Natural killer cell (primary cell): ENCODE data around the gene TOMM40L. TPM values are rescaled to one million over a fixed set of nuclear protein-coding genes. Genes with fewer than 3 reads are reported as not detected.
A peak's percentile ranks its signal among the peaks of the same experiment; 100 is the strongest.

Experiments
- ATAC-seq, 3 donors: fragments of 150-1000 bp in 2 of 3; fragments of 200-7000 bp in 1 of 3; cut with Tn5 transposase; 1 replicate in 1 of 3; 2 replicates in 2 of 3; pipeline ENCODE4 v1.10.0; 2021; ENCODE audit warnings: mild to moderate bottlenecking in 2 of 3, moderate library complexity in 2 of 3
- DNase-seq, 2 donors: peaks; one replicate each; pipeline versions ENCODE4 v3.0.0 to v3.0.0-alpha.2; 2013 to 2021; ENCODE audit warnings: mixed read lengths in 1 of 2
- H3K27ac ChIP-seq: one replicate; pipeline ENCODE4 v1.5.1; 2013; ENCODE audit warnings: mild to moderate bottlenecking, low read length
- H3K27me3 ChIP-seq: one replicate; pipeline ENCODE4 v1.6.1; 2013; ENCODE audit warnings: low read length; ENCODE audit not compliant: control insufficient read depth, insufficient read depth
- H3K36me3 ChIP-seq: one replicate; pipeline ENCODE4 v1.6.1; 2013; ENCODE audit warnings: low read length; ENCODE audit not compliant: control insufficient read depth, insufficient read depth
- H3K4me1 ChIP-seq: one replicate; pipeline ENCODE4 v1.6.1; 2013; ENCODE audit warnings: low read length; ENCODE audit not compliant: control insufficient read depth, insufficient read depth
- H3K4me3 ChIP-seq: one replicate; pipeline ENCODE4 v1.5.1; 2013; ENCODE audit warnings: low read length
- H3K9me3 ChIP-seq: one replicate; pipeline ENCODE4 v1.6.1; 2013; ENCODE audit warnings: low read length; ENCODE audit not compliant: control insufficient read depth, insufficient read depth
- H3K27ac Mint-ChIP-seq, 2 donors: one replicate each; pipeline ENCODE4 v1.8.0; 2022; ENCODE audit warnings: mild to moderate bottlenecking in 2 of 2, mixed read lengths in 2 of 2, moderate library complexity in 1 of 2
- H3K27me3 Mint-ChIP-seq, 2 donors: one replicate each; pipeline ENCODE4 v1.8.0; 2022; ENCODE audit warnings: low read depth in 2 of 2, mixed read lengths in 2 of 2
- H3K36me3 Mint-ChIP-seq: one replicate; pipeline ENCODE4 v1.8.0; 2022; ENCODE audit warnings: mixed read lengths
- H3K4me1 Mint-ChIP-seq, 2 donors: one replicate each; pipeline ENCODE4 v1.8.0; 2022; ENCODE audit warnings: mixed read lengths in 2 of 2
- H3K4me3 Mint-ChIP-seq: one replicate; pipeline ENCODE4 v1.8.0; 2022; ENCODE audit warnings: mild to moderate bottlenecking, moderate library complexity, mixed read lengths
- H3K9me3 Mint-ChIP-seq, 2 donors: one replicate each; pipeline ENCODE4 v1.8.0; 2022; ENCODE audit warnings: mixed read lengths in 2 of 2
- WGBS: methylation state at CpG from one replicate; pipeline ENCODE4 v1.1.7; 2013; ENCODE audit warnings: missing lambda C conversion rate; ENCODE audit not compliant: insufficient coverage; 5-methylcytosine and 5-hydroxymethylcytosine counted together
- intact Hi-C: fragments of 100-400 bp; cut with micrococcal nuclease; formaldehyde crosslinking; loops from one replicate; pipeline ENCODE4 v1.14.2; 2022
- total RNA-seq, 4 donors: library from RNA; stranded (reverse); fragments of 120-200 nt in 1 of 4; gene quantifications; one replicate each; pipeline versions ENCODE4 v1.2.3 to v1.2.4, GENCODE V29; 2013 to 2022
- TF ChIP-seq, protein P1 (sequence below): fragments of 200-600 bp; IDR thresholded peaks from one replicate; pipeline ENCODE4 v1.8.0; 2022; ENCODE audit warnings: antibody characterized with exemption

Gene TOMM40L
- total RNA-seq, 3 donors from 2014 or later (not counting 1 experiment from before 2014, with no cell fraction given): 16.6 to 23.6 (median 22.8) TPM

DNA sequence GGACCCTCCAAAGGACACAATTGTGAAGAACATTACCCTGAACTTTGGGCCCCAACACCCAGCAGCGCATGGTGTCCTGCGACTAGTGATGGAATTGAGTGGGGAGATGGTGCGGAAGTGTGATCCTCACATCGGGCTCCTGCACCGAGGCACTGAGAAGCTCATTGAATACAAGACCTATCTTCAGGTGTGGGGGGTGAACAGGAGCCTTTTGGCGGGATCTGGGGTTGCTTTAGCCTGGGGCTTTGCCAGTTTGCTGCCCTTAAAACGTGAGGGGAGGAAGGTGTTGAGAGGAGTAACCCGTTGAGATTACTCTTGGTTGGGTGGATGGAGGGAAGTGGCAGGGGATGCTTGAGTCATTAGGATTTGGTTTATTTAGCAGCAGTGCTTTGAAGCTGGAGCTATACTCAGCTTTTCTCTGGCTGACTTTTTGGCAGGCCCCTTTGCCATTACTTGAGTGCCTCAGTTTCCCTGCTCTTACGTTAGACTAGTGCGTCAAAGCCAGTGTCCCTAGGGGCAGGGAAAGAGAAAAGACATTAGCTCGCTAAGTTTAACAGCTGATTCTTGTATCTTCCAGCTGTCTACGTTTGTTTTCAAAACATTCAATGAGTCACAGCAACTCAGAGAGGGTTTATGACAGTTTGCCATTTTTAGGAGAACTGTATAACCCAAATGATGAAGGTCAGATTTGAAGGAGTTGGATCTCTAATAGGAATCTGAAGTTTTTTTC, 19.3 kb upstream of the TOMM40L start:
- H3K9me3 ChIP-seq: no peaks in the 10 kb centered on the region
- no peak overlapping the region for H3K4me3 Mint-ChIP-seq
- H3K9me3 Mint-ChIP-seq: no peaks in the 10 kb centered on the region
- WGBS: 95% methylated on average over 12 of the region's 12 CpGs
- peaks cover 40 to 42% of the 10 kb centered on the region in 2 donors for H3K4me1 Mint-ChIP-seq
- no peak overlapping the region for H3K27ac ChIP-seq
- H3K27me3 Mint-ChIP-seq: no peaks in the 10 kb centered on the region
- no peaks in the 10 kb centered on the region for H3K27me3 ChIP-seq
- TF ChIP-seq, protein P1, sequence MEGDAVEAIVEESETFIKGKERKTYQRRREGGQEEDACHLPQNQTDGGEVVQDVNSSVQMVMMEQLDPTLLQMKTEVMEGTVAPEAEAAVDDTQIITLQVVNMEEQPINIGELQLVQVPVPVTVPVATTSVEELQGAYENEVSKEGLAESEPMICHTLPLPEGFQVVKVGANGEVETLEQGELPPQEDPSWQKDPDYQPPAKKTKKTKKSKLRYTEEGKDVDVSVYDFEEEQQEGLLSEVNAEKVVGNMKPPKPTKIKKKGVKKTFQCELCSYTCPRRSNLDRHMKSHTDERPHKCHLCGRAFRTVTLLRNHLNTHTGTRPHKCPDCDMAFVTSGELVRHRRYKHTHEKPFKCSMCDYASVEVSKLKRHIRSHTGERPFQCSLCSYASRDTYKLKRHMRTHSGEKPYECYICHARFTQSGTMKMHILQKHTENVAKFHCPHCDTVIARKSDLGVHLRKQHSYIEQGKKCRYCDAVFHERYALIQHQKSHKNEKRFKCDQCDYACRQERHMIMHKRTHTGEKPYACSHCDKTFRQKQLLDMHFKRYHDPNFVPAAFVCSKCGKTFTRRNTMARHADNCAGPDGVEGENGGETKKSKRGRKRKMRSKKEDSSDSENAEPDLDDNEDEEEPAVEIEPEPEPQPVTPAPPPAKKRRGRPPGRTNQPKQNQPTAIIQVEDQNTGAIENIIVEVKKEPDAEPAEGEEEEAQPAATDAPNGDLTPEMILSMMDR: no peak
- peak overlapping the region in 1 of 2 donors; percentile 38 for H3K27ac Mint-ChIP-seq
- peaks cover 22% of the 10 kb centered on the region for H3K36me3 Mint-ChIP-seq
- DNase-seq (no peak), ATAC-seq (no peak)
- H3K4me1 ChIP-seq: peaks cover 23% of the 10 kb centered on the region
- intact Hi-C loops: no loop called here
- peaks cover 55% of the 10 kb centered on the region for H3K36me3 ChIP-seq
- H3K4me3 ChIP-seq: no peak overlapping the region

DNA sequence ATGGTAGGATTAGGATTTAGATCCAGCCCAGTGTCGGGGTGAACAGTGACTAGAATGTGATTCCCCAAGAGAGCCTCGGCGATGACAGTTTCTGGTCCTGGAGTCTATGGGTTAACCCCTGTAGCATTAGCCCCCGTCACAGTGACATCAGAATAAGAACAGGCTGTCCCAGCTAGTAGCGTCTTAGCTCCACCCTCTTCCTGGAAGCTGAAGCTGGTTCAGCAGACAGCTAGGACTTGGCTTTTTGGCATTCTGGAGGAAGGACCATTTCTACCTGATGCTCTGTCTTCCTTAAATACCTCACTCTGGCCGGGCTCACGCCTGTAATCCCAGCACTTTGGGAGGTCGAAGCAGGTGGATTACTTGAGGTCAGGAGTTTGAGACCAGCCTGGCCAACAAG, 18.7 kb upstream of the TOMM40L start:
- H3K4me3 Mint-ChIP-seq: no peak overlapping the region
- Histone ChIP-seq H3K36me3 (peaks cover 61% of the 10 kb centered on the region), H3K4me3 (no peak overlapping the region), H3K9me3 (no peaks in the 10 kb centered on the region), H3K27me3 (no peaks in the 10 kb centered on the region), H3K27ac (no peak overlapping the region), H3K4me1 (peaks cover 19% of the 10 kb centered on the region)
- 94% methylated on average over 8 of the region's 8 CpGs for WGBS
- no peak overlapping the region for H3K27ac Mint-ChIP-seq
- H3K4me1 Mint-ChIP-seq: peaks cover 36 to 38% of the 10 kb centered on the region in 2 donors
- TF ChIP-seq, protein P1: no peak
- intact Hi-C loops: no loop called here
- ATAC-seq (no peak), DNase-seq (no peak)
- H3K27me3 Mint-ChIP-seq: no peaks in the 10 kb centered on the region
- peaks cover 22% of the 10 kb centered on the region for H3K36me3 Mint-ChIP-seq
- H3K9me3 Mint-ChIP-seq: no peaks in the 10 kb centered on the region

DNA sequence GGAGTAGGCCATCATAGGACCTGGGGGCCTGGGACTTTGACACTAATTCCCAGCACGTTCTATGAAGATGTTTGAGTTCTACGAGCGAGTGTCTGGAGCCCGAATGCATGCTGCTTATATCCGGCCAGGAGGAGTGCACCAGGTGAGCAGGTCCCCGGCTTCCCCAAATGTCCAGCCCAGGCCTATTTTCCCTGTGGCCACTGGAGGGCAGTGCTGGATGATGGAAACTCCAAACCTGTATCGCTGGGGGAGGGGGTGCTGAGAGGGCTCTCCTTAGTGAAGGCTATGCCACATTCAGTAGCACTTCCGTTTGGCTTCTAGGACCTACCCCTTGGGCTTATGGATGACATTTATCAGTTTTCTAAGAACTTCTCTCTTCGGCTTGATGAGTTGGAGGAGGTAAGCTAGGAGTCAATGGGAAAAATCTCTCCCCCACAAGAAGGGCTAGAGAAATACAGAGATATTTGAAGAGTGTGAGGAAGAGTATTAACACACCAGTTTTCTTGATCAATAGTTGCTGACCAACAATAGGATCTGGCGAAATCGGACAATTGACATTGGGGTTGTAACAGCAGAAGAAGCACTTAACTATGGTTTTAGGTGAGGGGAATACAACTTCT, 16.0 kb upstream of the TOMM40L start:
- Histone ChIP-seq H3K4me1 (peaks cover 16% of the 10 kb centered on the region), H3K4me3 (no peak overlapping the region), H3K9me3 (no peaks in the 10 kb centered on the region), H3K36me3 (peaks cover 72% of the 10 kb centered on the region), H3K27ac (no peak overlapping the region), H3K27me3 (no peaks in the 10 kb centered on the region)
- H3K4me3 Mint-ChIP-seq: peak overlapping the region; percentile 52
- H3K4me1 Mint-ChIP-seq: peaks cover 38 to 45% of the 10 kb centered on the region in 2 donors
- no peaks in the 10 kb centered on the region for H3K9me3 Mint-ChIP-seq
- WGBS: 47% methylated on average over 10 of the region's 11 CpGs
- peaks cover 22% of the 10 kb centered on the region for H3K36me3 Mint-ChIP-seq
- DNase-seq: peak; percentile 74 to 86
- no peaks in the 10 kb centered on the region for H3K27me3 Mint-ChIP-seq
- ATAC-seq: peak; percentile 96 to 100 (median 99)
- intact Hi-C loops: loop anchor here (1.0 to 10.0 kb wide), 4 partner anchors 15 to 525 kb away; partner anchors contain the start of gene FCGR3A
- H3K27ac Mint-ChIP-seq: peak overlapping the region; percentile 77 to 87
- TF ChIP-seq, protein P1: peak; percentile 77
